ENCODE data around the gene MTOR.
"Not testable (repeated sequence)": the region's sequence is repeated elsewhere in the genome, so short reads cannot be mapped to it uniquely, and the experiment has no call there.

The MTOR gene

DNA sequence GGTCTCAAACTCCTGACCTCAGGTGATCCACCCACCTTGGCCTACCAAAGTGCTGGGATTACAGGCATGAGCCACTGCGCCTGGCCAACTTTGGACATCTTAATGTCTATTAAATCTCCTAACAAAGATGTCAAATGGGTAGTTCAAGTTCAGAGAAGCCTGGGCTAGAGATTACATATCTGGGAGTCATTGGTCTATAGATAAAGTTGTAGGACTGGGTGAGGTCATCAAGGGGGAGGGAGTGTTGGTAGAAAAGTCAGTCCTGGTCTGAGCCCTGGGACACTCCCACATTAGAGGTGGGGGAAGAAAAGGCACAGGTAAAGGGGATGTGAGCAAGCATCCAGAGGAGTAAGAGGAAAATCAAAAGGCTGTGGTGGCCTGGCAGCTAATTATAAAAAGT is 17.3 kb upstream of the MTOR start:
- no peak for DNase-seq

DNA sequence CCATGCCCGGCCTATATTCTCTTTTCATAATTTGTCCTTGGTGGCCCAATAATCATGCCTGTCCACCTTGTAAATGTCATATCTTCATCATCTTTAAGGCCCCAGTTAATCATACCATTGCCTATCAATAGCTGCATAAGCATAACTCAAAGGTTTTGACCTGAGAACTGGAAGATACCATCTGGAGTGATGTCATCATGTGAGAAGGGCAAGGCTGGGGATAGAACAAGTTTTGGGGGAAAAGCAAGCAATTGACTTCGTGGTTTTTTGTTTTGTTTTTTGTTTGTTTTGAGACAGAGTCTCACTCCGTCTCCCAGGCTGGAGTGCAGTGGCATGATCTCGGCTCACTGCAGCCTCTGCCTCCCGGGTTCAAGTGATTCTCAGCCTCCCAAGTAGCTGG is 16.8 kb upstream of the MTOR start:
- DNase-seq = no peak

DNA sequence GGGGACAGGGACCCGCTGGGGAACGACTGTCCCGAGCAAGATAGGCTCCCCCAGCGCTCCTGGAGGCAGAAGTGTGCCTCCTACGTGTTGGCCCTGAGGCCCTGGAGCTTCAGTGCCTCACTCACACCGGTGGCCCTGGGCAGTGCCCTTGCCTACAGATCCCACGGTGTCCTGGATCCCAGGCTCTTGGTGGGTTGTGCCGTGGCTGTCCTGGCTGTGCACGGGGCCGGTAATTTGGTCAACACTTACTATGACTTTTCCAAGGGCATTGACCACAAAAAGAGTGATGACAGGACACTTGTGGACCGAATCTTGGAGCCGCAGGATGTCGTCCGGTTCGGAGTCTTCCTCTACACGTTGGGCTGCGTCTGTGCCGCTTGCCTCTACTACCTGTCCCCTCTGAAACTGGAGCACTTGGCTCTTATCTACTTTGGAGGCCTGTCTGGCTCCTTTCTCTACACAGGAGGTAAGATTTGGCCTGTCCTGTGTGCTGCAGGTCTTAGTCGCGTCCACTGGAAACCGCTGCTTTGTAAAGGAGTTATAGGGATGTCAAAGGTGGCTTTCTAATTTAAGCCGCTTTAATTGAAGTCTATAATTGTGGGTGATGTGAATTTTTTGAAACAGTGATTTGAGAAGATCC is 11.4 kb upstream of the MTOR start:
- DNase-seq = no peak

DNA sequence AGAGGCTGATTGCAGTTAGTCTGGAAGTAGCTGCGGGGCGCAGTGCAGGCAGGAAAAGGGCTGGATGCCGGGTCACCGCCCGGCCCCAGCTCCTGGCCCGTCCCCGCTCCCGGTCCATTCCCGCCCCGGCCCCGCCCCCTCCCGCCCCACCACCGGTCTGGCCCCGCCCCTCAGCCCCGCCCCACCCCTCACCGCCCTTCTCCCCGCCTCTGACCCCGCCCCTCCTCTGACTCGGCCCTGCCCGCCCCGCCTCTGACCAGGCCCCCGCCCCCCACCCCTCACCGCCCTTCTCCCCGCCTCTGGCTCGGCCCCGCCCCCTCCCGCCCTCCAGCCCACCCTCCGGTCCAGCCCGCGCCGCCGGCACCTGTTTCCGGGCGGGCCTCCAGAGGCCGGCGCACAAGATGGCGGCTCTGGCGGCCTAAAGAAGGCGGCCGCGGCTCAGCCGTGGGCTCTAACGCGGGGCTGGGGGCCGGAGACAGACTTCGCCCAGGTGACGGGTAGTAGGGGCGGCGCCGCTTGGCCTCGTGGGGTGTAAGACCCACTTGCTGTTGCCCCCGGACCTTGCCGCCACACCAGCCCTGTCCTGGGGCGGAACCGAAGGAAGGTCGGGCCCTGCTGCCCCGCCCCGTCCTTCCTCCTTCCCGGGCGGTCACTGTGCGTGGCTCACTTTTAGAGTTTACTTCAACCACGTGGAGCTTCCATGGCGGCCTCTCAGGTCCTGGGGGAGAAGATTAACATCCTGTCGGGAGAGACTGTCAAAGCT is 10.7 kb upstream of the MTOR start, which contains the start of gene UBIAD1:
Gene UBIAD1 (plus strand): TSS at position 367 of the 763 bp plus-strand sequence. CDS start 334 bp downstream, at position 701.
- DNase-seq = peak; percentile 70 to 88 (median 80)

DNA sequence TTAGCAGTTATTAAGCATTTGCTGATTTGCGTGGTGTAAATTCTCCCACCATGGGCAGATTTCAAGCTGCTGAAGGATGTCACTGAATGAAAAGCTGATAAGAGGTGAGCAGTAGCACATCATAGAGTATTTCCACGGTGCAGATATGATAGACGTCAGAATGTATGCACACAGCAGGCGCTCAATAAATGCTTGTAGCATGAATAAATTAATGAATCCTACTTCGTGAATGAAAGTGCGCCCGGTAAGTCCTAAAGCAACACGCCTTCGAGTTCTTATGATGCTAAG is 10.1 kb upstream of the MTOR start:
- DNase-seq = no peak

DNA sequence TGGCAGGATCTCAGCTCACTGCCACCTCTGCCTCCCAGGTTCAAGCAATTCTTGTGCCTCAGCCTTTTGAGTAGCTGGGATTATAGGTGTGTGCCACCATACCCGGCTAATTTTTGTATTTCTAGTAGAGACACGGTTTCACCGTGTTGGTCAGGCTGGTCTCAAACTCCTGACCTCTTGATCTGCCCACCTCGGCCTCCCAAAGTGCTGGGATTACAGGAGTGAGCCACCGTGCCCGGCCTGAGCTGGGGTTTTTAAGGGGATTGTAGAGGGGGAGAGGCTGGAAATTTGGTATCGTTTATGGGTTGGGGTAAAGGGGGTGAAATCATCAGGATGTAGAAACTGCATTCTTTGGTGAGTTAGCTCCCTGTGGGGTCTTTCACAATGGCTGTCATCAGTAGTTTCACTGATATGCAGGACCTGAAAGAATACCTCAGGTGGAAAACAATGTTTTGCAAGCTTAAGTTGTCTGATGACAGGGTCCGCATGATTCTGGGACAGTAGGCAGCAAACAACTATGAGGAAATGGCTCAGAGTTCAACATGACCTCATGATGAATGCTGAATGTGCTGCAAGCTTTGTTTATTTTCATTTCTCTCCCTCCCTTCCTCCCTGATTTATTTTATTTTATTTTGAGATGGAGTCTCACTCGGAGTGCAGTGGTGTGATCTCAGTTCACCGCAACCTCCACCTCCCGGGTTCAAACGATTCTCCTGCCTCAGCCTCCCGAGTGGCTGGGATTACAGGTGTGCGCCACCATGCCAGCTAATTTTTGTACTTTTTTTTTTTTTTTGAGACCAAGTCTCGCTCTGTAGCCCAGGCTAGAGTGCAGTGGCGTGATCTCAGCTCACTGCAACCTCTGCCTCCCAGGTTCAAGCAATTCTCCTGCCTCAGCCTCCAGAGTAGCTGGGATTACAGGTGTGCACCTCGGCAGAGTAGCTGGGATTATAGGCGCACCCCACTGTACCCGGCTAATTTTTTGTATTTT is 5.3 kb upstream of the MTOR start:
- DNase-seq = not testable (repeated sequence)

DNA sequence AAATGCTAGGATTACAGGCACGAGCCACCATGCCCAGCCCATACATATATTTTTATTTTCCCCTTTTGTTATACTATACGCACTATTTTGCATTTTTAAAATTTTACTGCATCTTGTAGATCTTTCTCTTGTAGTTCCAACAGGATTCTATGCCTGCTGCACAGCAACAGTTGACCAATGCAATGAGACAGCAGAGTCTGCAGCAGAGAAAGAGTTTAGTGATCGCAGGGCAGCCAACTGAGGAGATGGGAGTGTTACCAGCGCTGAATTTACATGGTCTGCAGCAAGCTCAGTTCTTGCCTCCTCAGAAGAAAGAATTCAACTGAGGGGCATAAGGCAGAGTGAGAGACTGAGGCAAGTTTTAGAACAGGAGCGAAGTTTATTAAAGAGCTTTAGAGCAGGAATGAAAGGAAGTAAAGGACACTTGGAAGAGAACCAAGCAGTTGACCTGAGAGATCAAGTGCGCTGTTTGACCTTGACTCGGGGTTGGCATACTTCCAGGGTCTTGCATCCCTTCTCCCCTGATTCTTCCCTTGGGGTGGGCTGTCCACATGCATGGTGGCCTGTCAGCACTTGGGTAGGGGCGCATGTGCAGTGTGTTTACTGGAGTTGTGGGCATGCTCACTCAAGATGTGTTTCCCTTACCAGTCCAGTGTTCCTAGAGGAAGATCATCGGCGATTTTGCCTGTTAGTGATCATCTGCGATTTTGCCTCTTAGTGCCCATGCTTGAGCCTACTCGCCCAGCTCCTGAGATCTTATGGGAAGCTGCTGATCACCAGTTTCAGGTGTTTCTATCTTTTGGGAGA is 4.1 kb upstream of the MTOR start:
- DNase-seq = no peak

DNA sequence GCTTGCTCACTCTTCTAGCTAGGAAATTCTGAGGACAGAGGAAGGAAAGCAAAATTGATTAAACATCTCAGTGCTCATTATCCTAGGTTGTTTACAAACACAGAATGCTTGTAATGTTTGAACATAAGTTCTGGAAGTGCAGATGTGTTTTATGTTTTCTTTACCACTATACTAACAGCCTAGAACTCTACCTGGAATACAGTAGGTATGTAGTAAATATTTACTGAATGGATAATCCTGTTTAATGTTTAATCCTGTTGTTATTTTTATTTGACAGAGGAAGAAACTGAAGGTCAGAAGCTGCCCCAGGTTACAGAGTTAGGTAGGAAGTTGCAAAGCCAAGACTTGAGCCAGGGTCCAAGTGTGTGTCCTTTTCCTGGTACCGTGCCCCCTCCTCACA is 6.1 kb downstream of the MTOR start:
- no peak for DNase-seq

DNA sequence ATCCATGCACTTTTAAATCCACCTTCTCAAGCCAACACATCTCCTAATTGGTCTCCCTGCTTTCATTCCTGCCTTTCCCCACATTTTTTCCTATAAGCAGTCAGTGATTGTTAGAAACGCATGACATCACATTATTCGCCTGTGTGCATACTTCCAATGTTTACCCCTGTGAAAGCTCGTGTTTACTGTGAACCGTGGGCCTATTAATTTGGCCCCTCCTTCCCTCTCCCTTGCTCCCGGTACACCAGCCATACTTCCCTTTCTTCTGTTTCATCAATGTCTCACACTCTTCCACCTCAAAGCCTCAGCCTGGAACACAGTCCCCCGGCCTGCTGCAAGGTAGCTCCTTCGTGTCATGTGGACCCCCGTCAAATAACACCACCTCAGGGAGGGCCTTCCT is 9.1 kb downstream of the MTOR start:
- no peak for DNase-seq

DNA sequence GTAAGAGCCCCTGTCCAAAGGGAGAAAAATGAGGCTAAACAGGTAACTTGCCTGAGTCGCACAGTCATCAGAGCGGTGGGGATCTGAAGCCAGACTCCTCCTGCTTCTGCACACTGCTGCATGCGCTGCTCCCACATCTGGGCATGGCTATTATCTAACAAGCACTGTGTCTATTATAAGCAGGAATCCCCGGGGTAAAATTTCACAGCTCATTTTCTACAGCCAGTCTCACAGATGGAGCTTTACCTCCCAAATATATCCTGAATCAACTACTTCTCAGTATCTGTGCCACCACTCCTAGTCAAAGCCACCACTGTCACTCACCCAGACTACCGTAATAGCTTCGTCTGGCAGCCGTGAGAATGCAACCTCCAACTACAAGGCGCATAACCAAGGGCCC is 9.8 kb downstream of the MTOR start:
- DNase-seq = no peak

DNA sequence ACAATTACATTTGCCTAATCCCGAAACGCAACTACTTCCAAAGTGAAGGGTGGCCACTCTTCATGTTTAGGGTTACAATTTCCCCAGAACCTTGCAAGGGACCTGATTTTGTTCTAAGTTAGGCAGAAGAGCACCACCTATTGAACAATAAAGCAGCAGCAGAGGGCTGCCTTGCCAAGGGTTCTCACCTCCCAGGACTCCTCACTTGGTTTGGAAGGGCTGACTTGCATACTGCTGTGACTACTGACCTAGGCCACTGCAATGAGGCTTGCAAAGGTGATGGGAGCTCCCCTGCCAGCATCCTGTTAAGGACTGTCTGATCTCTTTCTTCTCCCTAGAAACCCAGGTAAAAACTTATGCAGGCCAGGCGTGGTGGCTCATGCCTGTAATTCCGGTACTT is 14.2 kb downstream of the MTOR start:
- DNase-seq = no peak

DNA sequence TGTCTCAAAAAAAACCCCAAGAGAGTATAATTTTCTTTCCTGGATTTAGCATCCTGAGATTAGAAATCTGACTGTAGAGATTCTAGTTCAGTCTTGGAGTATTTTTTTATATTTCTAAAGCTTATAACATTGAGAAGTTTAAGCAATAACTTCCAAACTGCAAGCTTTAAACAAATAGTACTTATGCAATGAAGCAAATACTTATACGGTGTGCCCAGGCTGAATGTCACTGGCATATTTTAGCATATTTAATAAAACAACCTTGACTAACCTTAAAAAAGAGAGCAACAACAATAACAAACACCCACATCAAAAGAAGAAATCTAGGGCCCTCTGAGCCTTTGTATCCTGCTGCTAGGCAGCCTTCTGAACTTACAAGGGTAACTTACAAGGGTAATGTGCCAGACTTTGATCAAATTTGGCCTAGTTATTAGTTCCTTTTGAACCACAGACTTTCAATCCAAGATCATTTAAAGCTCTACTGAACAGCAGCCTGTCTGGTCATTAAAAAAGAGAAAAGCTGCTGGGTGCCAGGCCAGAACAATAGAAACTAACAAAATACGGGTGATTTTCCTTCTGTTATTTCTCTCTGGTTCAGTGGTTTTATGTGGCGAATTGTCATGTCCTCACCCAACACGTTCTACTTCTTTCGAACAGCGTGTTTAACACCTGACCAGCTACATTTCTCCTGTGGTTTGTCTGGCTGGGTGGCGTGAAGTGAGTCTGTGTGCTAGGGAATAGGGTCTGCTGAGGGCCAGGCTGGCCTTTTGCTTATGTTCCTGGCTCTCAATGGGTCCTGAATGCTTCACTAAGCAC is 16.2 kb downstream of the MTOR start:
- DNase-seq = no peak

DNA sequence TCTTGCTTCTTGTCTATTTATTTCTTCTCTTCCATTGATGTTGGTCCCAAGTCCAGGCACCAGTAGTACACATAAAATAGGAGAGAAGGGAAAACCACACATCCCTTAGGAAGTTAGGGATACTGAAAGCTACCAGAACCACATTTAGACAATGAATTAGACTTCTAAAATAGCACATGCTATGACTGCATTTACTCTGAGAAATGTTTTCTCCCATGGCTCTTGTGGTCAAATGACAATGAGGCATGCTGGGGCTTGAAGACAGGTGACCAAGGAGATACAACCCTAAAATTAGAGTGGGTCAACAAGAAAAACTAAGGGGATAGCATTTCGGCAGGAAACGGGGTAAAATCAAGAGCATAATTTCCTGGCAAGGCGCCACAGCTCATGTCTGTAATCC is 17.1 kb downstream of the MTOR start:
- no peak for DNase-seq

DNA sequence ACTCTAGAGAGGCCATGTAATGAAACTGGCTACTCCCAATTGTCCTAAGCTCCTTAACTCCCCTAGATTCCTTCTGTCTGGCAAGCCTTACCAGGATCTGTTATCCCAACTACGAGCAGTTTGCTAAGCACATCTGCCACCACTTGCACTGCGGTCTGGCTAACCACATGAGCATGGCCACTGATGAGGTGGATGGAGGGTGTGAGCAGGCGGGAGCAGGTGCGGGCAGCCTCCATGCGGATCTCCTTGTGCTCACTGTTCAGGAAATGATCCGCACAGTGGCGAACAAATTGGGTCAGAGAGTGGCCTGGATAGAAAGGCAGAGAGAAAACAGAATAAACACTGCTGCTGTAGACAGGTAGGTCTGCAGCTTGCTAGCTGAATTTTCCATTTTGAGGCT is 24.0 kb downstream of the MTOR start:
- DNase-seq = no peak

DNA sequence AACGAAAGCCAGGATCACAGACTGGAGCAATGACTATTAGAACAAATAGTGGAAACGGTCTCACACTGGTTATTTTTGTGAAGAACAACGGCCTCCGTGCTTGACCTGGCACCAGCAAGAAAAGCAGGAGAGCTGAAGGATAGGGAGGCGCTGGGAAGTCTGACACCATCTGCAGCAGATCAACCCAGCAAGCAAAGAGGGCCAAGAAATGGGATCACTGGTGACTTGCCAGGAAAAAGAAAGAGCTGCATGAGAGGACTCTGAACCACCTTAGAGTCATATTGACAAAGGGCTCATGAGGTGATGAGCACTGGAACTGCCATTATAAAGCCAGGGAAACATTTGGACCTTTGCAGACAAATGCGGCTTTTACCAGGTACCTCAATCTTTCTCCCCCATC is 25.0 kb downstream of the MTOR start:
- DNase-seq = no peak

DNA sequence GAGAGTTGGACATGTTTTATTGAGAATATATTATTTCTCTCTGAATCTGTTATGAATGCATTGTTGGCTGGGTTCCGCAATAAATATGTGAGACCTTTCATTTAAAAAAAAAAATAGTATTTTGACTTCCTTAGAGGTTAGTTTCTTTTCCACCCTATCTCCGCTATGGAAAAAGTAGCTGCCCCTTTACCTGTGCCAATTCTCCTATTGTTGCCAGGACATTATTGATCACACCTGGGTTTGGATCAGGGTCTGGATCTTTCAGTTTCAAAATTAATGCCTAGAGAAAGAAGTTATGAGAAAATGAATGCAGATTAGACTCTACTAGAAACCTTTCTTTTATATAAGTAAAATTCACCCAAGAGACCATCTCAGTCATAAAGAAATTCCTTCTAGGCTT is 29.1 kb downstream of the MTOR start:
- DNase-seq = no peak

DNA sequence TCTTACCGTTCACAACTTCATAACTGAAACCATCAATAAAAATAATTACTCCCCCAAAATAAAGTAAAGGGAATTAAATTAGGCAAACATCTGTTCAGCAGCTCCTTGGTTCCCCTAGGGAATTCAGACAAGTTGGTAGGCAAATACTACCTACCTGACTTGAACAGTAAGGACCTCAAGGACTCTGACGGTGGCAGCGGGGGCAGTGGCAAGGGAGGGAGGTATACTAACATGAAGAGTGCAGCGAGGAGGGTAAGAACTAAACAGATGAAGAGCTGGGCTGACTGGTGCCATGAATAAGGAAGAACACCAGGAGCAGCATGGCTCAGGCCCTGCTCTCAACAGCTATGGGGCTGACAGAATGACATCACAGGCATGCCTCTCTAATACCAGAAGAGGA is 33.1 kb downstream of the MTOR start:
- DNase-seq = no peak

DNA sequence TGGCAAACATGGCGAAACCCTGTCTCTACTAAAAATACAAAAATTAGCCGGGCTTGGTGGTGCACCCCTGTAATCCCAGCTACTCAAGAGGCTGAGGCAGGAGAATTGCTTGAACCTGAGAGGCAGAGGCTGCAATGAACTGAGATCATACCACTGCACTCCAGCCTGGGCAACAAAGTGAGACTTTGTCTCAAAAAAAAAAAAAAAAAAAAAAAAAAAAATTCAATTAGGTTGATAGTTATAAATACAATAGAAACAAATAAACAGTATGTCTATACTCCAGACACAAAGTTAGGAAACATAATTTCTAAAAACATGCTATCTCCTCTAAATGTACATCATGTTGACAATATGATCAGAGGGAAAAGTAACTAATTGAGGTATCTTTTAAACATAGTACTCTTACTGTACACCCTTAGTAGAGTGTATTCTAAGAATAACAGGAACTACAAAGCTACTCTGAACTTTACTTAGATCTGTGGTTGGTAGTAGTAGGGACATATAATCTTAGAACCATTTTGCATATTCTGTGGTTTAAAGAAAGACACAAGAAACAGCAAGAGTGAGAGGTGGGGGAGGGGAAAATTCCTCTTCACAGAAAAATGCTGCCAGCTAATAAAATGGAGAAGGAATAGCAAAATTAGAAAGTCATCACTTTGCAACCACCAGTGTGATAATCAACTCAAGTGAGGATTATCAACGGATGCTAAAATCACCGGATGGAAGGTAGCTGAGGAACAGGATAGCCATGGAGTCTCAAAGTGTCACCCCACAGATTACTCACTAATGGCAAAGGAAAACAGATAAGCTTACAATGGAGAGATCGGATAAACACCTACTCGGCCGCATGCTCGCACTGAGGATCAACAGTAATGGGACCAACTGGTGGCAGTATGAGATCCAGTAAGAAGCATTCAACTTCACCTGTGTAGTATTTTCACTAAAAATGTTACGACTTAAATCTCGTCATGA is 35.0 kb downstream of the MTOR start:
- DNase-seq = no peak

DNA sequence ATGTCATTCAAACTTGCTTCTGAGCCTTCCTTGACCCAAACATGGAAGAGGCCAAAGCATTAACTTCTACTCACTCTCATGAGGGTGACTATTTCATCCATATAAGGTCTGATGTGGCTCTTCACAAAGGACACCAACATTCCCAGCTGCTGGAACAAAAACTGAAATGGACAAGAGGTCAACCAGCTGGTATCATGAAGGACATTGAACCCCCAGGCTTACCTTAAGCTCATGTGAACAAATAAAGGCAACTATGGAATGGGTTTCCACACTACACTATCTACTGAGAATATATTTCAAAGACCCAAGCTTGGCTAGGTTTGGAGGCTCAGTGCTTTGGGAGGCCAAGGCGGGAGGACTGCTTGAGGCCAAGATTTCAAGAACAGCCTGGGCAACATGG is 46.3 kb downstream of the MTOR start:
- DNase-seq = no peak

DNA sequence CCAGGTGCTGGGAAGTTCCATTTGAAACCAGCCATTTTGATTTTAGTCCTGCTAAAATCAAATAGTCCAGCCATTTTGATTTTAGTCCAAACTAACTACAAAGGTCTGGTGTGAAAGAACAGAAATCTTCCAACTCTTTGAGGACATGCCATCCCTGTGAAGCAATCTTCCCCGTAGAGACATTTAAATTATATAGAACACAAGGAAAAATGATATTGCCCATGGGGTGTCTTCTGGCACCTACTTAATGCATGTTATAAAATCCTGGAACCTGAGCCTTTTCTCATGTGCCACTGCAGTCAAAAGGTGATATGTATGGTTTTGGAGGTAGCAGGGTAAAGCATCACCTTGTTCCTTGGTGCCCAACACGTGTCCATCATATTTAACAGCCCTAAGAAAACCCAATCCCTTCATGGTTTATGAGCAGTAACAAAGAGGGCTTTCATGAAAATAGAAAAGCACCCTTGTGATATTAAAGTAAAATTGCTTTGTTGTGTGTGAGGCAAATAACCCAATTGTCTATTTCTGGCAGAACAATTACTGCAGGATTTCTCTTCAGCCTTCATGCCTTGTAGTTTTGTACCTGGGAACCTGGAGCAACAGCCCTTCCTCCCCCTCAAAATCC is 46.9 kb downstream of the MTOR start:
- no peak for DNase-seq
